Left renal cortex interstitium (tissue), 4 donors: ENCODE results near the gene DSTN. TPM values are rescaled to one million over a fixed set of nuclear protein-coding genes. Genes with fewer than 3 reads are reported as not detected.

Experiments
- DNase-seq, 4 donors: peaks; one replicate each; pipeline ENCODE4 v3.0.0-alpha.2; 2013; ENCODE audit warnings: low read depth in 4 of 4, low spot score in 2 of 4, missing footprints in 1 of 4
- polyA plus RNA-seq, 4 donors: library from polyadenylated mRNA; unstranded; fragments of 120-200 nt; gene quantifications; one replicate each; pipeline ENCODE4 v1.2.1, GENCODE V29; 2013; ENCODE audit not compliant: insufficient read length in 4 of 4

DSTN gene
- polyA plus RNA-seq, 4 donors, result 319 to 426 (median 377) TPM

- DNase-seq, result no peak
These were observed 26.2 kb upstream of the DSTN start for GRCh38 chr20:17543531-17544131.

GRCh38 chr20:17545127-17545526 is 24.7 kb upstream of the DSTN start:
- DNase-seq, result no peak

GRCh38 chr20:17549131-17549530 is 20.7 kb upstream of the DSTN start:
- no peak for DNase-seq

- no peak for DNase-seq
These were observed 14.8 kb upstream of the DSTN start for GRCh38 chr20:17555106-17555505.

GRCh38 chr20:17556837-17557674 is 12.8 kb upstream of the DSTN start:
- no peak for DNase-seq

- DNase-seq, result no peak
These were observed 12.2 kb upstream of the DSTN start for GRCh38 chr20:17557675-17558006.

- no peak for DNase-seq
These were observed 11.5 kb upstream of the DSTN start for GRCh38 chr20:17558154-17558940.

GRCh38 chr20:17558941-17559304 is 11.0 kb upstream of the DSTN start:
- DNase-seq, result no peak

- DNase-seq, result no peak
These were observed 10.5 kb upstream of the DSTN start for GRCh38 chr20:17559338-17559737.

- DNase-seq, result no peak
These were observed 9.4 kb upstream of the DSTN start for GRCh38 chr20:17560344-17561074.

GRCh38 chr20:17562804-17563305 is 7.0 kb upstream of the DSTN start:
- DNase-seq, result no peak

GRCh38 chr20:17565169-17565845 is 4.6 kb upstream of the DSTN start:
- DNase-seq, result no peak

- no peak for DNase-seq
These were observed 3.5 kb upstream of the DSTN start for GRCh38 chr20:17566345-17566744.

- no peak for DNase-seq
These were observed 1.7 kb upstream of the DSTN start for GRCh38 chr20:17568045-17568788.

- peak in 3 of 4 donors; percentile 57 to 71 (median 63) for DNase-seq
These were observed 828 bp upstream of the DSTN start for GRCh38 chr20:17568972-17569521.

GRCh38 chr20:17570347-17571152 is 675 bp downstream of the DSTN start:
- DNase-seq, result no peak

- no peak for DNase-seq
These were observed 1.3 kb downstream of the DSTN start for GRCh38 chr20:17571153-17571527.

- DNase-seq, result no peak
These were observed 2.3 kb downstream of the DSTN start for GRCh38 chr20:17572034-17572638.
